Progenitor cell of endocrine pancreas (in vitro differentiated cells): ENCODE data around the gene OGFOD2. TPM values are rescaled to one million over a fixed set of nuclear protein-coding genes. Genes with fewer than 3 reads are reported as not detected.
"Not testable (repeated sequence)": the region's sequence is repeated elsewhere in the genome, so short reads cannot be mapped to it uniquely, and the experiment has no call there.

ENCODE experiments used
- DNase-seq: peaks from one replicate; pipeline ENCODE4 v3.0.0; 2021; ENCODE audit warnings: low spot score; ENCODE audit not compliant: unreplicated experiment
- H3K27ac Mint-ChIP-seq: 2 replicates; pipeline ENCODE4 v1.8.0; 2021; ENCODE audit warnings: mild to moderate bottlenecking, moderate library complexity, mixed read lengths
- H3K27me3 Mint-ChIP-seq: 2 replicates; pipeline ENCODE4 v1.8.0; 2021; ENCODE audit warnings: mixed read lengths
- H3K36me3 Mint-ChIP-seq: 2 replicates; pipeline ENCODE4 v1.8.0; 2022; ENCODE audit warnings: mixed read lengths; ENCODE audit not compliant: insufficient read depth
- H3K4me1 Mint-ChIP-seq: 2 replicates; pipeline ENCODE4 v1.8.0; 2021; ENCODE audit warnings: low read depth, mixed read lengths
- H3K4me3 Mint-ChIP-seq: 2 replicates; pipeline ENCODE4 v1.8.0; 2021; ENCODE audit warnings: low read depth, mild to moderate bottlenecking, moderate library complexity, mixed read lengths
- H3K9me3 Mint-ChIP-seq: 2 replicates; pipeline ENCODE4 v1.8.0; 2021; ENCODE audit warnings: low read depth, mixed read lengths
- CTCF ChIP-seq: fragments of 200-600 bp; sonication (generic); IDR thresholded peaks from one replicate; pipeline ENCODE4 v1.5.0; 2021; ENCODE audit warnings: antibody characterized with exemption, mild to moderate bottlenecking; ENCODE audit not compliant: unreplicated experiment
- total RNA-seq: library from RNA; stranded (reverse); gene quantifications from 2 replicates; pipeline ENCODE4 v1.2.1, GENCODE V29; 2021

Gene OGFOD2
- total RNA-seq, 1 donor from 2014 or later = 16.1 TPM

- no peaks in the 10 kb centered on the region for H3K4me1 Mint-ChIP-seq
- H3K27me3 Mint-ChIP-seq = no peaks in the 10 kb centered on the region
- no peak overlapping the region for H3K27ac Mint-ChIP-seq
Observed at GRCh38 chr12:123010110-123010509, 35.1 kb downstream of the OGFOD2 start.

GRCh38 chr12:123010681-123011080 is 35.6 kb downstream of the OGFOD2 start:
- DNase-seq = no peak
- no peak overlapping the region for H3K4me3 Mint-ChIP-seq
- H3K4me1 Mint-ChIP-seq = no peaks in the 10 kb centered on the region
- no peaks in the 10 kb centered on the region for H3K27me3 Mint-ChIP-seq
- H3K27ac Mint-ChIP-seq = no peak overlapping the region
- H3K9me3 Mint-ChIP-seq = no peaks in the 10 kb centered on the region
- TF ChIP-seq CTCF = no peak
- H3K36me3 Mint-ChIP-seq = no peaks in the 10 kb centered on the region

More at GRCh38 chr12:123010110-123010509, 35.1 kb downstream of the OGFOD2 start:
- no peak for DNase-seq
- no peaks in the 10 kb centered on the region for H3K36me3 Mint-ChIP-seq
- TF ChIP-seq CTCF = no peak
- H3K9me3 Mint-ChIP-seq = no peaks in the 10 kb centered on the region
- H3K4me3 Mint-ChIP-seq = no peak overlapping the region

- Mint-ChIP-seq H3K27me3 (no peaks in the 10 kb centered on the region), H3K36me3 (no peaks in the 10 kb centered on the region)
- no peak for TF ChIP-seq CTCF
Observed at GRCh38 chr12:123011701-123012100, 36.7 kb downstream of the OGFOD2 start.

GRCh38 chr12:123013185-123014095 is 38.4 kb downstream of the OGFOD2 start:
- Mint-ChIP-seq H3K9me3 (no peaks in the 10 kb centered on the region), H3K27me3 (no peaks in the 10 kb centered on the region), H3K4me3 (no peak overlapping the region), H3K36me3 (no peaks in the 10 kb centered on the region), H3K4me1 (no peaks in the 10 kb centered on the region), H3K27ac (no peak overlapping the region)
- no peak for DNase-seq
- TF ChIP-seq CTCF = no peak

More at GRCh38 chr12:123011701-123012100, 36.7 kb downstream of the OGFOD2 start:
- Mint-ChIP-seq H3K4me1 (no peaks in the 10 kb centered on the region), H3K27ac (no peak overlapping the region), H3K4me3 (no peak overlapping the region), H3K9me3 (no peaks in the 10 kb centered on the region)
- no peak for DNase-seq

- not testable (repeated sequence) for DNase-seq, H3K36me3 Mint-ChIP-seq, H3K4me1 Mint-ChIP-seq, H3K4me3 Mint-ChIP-seq, H3K27me3 Mint-ChIP-seq, H3K9me3 Mint-ChIP-seq, H3K27ac Mint-ChIP-seq
Observed at GRCh38 chr12:123014473-123014872, 39.4 kb downstream of the OGFOD2 start.

GRCh38 chr12:123017753-123018152 is 42.7 kb downstream of the OGFOD2 start:
- Mint-ChIP-seq H3K4me3 (no peak overlapping the region), H3K27ac (no peak overlapping the region), H3K9me3 (no peaks in the 10 kb centered on the region), H3K36me3 (no peaks in the 10 kb centered on the region), H3K4me1 (no peaks in the 10 kb centered on the region), H3K27me3 (no peaks in the 10 kb centered on the region)
- no peak for DNase-seq
- no peak for TF ChIP-seq CTCF
